Measurements from ENCODE around the gene WDR45B.
"Not testable (repeated sequence)": the region's sequence is repeated elsewhere in the genome, so short reads cannot be mapped to it uniquely, and the experiment has no call there.

Gene WDR45B

DNA sequence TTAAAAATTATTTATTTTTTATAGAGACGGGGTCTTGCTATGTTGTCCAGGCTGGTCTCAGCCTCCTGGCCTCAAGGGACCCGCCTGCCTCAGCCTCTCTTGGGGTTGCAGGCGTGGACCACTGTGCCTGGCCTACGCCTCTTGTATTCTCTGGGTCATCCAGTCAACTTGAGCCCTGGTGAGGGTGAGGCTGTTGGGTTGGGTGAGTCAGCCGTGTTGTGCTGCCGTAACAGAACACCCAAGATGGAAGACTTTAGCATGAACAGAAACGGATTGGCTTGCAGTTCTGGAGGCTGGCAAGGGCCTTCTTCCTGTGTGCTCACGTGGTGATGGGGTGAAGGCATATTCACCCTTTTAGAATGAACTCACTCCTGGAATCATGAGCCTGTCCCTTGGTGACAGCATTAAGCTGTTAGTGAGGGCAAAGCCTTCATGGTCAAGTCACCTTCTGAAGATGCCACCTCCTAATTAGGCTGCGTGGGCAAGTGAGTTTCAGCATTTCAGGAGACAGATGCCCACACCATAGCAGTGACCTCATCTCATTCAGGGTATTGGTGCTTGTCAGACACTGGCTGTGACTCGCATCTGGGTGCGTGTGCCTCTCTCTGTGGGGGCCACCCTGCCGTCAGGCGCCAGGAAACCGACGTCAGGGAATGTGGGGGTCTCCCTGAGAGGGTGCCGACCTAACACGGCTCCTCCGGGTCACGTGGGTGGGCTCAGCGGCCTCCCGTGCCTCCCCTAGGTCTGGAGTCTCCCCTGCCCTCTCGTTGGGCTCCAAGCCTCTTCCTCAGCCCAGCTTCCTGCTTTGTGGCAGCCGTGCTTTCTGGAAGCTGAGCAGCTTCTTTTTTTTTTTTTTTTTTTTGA, 49.8 kb downstream of the WDR45B start:
- no peak for DNase-seq

DNA sequence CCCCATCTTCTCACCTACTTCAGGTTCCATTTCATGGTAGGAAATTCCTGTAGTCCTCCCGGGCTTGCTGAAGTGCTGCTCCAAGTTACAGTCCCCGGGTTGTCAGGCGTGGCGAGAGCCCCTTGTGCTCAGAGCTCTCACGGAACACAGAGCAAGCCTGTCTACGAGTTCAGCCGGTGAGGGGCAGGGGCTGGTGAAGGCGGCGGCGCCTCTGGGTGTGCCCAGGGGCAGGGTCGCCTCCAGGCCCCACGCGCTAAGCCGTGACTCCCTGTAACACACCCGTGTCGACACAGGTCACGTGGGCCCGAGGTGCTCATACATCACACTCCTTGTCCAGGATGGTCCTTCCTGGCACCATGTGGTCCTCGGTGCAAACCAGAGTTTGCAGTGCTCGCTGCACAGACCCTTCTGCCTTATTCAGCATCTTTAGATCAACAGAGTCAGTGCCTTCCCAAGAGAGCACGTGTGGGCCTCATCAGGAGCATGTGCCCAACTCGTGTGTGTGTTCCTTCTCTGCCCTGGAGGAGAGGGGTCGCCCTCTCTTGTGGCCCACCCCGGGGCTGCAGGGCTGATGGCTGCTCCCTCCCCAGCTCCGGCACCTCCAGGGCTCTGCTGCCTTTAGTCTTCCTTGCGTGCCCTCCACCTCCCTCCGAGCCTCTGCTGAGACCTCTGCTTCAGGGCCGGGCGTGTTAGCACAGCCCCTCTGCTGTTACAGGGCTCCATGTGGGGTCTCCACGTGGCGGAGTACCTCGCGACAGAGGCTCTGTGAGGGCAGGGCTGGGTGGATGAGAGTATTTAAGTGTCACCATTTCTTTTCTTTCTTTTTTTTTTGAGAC, 51.2 kb downstream of the WDR45B start:
- DNase-seq, result no peak

DNA sequence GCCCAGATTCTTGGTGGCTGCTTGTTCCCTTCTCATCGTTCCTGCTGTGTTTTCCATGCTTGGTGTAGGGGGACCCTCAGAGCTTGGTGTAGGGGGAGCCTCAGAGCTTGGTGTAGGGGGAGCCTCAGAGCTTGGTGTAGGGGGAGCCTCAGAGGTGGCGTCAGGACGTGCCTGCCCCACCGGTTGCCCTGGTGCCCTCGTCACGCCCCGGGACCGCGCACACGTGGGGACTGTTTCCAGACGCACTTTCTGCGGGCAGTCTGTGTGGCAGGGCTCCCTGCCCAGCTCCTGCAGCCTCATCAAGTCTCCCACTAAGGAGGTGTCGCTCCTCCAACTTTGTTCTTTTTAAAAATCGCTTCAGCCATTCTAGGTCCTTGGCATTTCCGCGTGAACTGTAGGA, 51.9 kb downstream of the WDR45B start:
- no peak for DNase-seq

DNA sequence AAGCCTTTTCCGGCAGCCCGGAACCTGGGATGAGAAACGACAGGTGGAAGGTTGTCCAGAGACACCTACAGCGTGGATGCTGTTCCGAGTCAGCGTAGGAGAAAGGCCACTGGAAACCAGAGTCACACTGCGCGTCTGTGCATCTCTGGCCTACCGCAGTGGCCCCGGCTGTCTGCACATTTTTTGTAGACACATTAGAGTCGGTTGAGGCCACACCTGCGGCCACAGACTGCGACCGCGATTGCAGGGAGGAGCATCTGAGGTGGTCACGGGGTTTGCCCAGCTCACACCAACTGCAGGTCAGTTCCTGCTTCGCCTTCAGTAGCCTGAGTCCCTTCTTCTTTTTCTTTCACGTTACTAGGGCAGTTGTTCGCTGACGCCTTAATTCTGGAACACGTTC, 52.4 kb downstream of the WDR45B start:
- DNase-seq, result no peak

DNA sequence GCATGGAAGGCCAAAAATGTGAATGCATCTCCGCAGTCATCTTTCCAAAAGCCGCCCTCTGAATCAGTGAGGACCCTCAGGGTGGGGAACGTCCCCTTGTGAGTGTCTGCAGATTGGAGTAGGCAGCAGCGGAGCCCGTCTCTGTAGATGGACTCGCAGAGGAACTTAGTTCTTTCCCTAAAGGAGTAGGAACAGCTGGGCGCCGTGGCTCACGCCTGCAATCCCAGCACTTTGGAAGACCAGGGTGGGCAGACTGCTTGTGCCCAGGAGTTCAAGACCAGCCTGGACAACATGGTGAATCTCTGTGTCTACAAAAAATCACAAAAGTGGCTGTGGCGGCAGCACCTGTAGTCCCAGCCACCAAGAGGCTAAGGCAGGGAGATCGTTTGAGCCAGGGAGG, 53.7 kb downstream of the WDR45B start:
- DNase-seq, result no peak

DNA sequence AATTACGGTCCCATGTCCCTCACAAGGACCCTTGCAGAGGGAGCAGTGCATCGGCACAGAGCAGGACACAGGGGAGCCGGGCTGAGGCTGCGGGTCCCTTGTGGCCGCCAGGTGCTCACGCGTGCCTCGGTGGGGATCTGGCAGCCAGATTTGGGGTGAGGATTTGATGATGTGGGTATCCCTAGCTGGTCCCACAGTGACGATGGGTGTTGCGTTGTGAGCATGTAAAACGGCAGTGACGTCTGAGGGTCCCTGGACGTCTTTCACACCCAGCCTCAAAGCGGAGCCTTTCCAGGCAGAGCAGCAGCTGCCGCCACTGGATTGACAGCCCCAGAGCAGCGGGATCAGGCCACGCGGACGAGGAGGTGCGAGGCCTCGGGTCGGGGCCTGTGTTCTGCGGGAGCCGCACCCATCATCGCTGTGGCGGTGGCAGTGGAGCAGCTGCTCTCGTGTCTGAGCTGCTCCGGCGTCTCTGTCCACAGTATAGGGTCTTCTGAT, 54.6 kb downstream of the WDR45B start:
- DNase-seq, result no peak

DNA sequence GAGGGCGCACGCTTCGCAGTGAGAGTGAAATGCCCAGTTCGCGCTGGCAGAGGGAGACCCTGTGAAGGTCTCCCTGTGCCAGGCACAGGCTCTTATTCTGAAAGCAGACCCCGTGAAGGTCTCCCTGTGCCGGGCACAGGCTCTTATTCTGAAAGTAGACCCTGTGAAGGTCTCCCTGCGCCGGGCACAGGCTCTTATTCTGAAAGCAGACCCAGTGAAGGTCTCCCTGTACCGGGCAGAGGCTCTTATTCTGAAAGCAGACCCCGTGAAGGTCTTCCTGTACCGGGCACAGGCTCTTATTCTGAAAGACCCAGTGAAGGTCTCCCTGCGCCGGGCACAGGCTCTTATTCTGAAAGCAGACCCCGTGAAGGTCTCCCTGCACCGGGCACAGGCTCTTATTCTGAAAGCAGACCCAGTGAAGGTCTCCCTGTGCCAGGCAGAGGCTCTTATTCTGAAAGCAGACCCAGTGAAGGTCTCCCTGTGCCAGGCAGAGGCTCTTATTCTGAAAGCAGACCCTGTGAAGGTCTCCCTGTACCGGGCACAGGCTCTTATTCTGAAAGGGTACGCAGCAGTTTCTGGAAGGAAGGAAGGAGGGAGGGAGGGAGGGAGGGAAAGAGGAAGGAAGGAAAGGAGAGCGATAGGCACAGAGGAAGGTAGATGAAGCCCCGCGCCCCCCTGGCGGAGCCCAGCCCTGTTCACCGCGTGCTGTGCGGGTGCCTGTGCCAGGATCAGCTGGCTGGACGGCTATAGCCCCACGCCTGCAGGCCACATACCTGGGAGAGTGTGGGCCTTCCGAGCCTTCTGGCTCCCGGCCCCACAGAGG, 55.3 kb downstream of the WDR45B start:
- DNase-seq, result peak; percentile 85

DNA sequence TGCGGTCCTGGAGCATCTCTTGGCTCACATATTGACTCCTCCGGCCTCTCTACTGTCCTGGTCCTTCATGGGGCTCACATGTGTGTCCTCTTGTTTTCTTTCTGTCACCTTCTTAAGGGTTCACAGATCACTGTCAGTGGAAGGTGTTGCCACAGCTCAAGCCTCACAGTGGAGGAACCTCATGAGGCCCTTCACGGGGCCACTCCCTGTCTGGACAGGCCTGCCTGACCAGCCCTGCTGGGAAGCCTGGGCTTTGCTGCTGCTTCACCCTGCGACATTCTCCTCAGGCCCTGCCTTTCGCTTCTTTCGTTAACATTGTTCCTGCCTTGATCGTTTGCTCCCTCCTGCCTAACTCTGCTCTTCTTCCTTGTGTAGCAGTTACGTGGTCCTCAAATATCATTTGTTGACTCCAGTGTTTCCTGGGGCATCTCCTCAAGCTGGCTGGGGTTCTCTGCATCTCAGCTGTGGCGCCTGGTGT, 55.9 kb downstream of the WDR45B start:
- DNase-seq, result no peak

DNA sequence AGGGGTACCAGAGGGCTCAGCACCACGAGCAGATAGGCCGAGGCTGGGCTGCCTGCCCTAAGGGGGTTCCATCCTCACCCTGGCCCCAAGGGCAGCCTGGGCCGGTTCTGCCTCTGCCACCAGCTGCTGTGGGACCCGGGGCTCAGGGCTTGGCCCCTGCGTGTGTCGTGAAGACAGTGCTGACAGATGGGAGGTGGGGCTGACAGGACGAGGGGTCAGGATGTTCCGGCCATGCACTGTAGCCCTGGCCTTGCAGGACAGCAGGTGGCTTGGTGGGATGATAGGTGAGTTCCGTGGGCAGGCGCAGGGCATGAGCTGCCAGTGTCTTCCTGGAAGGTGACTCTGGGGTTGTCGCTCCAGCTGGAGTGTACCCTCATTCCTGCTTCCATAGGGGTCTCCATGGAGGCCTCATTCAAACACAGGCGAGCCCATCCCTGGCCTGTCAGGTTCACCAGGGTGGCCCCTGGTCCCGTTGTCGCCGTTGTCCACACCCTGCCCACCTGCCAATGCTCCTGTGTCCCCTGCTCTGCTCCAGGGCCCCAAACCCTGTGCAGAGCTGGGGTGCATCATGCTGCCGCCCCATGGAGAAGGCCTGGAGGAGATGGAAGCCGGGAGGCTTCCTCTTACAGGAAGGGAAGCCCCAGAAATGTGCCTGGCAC, 57.2 kb downstream of the WDR45B start:
- no peak for DNase-seq

DNA sequence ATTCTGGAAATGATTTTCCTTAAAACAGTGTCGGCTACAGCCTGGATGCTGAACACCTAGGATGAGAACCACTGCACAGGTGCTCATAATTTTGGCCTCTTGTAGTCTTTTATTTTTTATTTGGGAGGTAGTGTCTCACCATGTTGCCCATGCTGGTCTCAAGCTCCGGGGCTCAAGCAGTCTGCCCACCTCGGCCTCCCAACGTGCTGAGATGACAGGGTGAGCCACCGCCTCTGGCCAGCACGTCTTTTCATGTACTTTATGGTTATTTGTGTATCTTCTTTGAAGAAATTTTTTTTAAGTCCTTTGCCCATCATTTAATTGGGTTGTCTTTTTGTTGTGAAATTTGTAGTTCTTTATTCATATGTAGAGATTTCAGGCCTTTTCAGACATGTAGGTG, 58.0 kb downstream of the WDR45B start:
- no peak for DNase-seq

DNA sequence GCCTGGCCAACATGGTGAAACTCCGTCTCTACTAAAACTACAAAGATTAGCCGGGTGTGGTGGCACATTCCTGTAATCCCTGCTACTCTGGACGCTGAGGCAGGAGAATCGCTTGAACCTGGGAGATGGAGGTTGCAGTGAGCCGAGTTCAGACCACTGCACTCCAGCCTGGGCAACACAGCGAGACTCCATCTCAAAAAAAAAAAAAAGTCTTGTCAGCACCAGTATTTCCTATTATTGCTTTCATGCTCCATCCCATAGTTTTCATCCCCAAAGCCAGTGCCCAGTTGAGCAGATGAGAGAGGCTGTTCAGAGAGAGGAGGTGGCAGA, 58.4 kb downstream of the WDR45B start:
- DNase-seq, result no peak

DNA sequence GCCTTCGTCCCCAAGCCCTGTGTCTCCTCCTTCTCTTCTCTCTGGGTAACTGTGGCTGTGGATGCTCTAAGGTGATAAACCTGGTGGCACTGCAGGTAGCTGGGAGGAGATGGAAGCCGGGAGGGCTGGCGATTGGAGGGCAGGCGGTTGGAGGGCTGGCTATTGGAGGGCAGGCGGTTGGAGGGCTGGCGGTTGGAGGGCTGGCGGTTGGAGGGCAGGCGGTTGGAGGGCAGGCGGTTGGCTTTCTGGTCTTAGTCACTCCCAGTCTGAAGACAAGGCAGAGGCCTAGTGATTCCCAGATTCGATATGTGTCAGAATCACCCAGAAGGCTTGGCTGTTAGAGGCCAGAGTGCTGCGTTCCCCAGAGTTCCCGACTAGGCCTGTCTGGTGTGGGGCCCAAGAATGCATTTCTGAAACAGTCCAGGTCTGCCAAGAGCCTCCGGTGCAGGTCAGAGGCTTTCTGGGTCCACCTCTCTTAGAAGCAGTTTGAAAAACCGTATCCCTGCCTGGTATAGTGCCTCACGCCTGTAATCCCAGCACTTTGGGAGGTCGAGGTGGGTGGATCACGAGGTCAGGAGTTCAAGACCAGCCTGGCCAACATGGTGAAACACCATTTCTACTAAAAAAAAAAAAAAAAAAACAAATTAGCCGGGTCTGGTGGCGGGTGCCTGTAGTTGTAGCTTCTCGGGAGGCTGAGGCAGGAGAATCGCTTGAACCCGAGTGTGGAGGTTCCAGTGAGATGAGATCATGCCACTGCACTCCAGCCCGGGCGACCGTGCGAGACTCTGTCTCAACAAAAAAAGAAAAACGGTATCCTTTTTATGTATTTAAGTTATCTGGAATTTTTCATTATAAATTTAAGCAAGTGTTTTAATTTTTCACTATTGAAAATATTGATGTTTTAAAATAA, 59.7 kb downstream of the WDR45B start:
- DNase-seq, result no peak

DNA sequence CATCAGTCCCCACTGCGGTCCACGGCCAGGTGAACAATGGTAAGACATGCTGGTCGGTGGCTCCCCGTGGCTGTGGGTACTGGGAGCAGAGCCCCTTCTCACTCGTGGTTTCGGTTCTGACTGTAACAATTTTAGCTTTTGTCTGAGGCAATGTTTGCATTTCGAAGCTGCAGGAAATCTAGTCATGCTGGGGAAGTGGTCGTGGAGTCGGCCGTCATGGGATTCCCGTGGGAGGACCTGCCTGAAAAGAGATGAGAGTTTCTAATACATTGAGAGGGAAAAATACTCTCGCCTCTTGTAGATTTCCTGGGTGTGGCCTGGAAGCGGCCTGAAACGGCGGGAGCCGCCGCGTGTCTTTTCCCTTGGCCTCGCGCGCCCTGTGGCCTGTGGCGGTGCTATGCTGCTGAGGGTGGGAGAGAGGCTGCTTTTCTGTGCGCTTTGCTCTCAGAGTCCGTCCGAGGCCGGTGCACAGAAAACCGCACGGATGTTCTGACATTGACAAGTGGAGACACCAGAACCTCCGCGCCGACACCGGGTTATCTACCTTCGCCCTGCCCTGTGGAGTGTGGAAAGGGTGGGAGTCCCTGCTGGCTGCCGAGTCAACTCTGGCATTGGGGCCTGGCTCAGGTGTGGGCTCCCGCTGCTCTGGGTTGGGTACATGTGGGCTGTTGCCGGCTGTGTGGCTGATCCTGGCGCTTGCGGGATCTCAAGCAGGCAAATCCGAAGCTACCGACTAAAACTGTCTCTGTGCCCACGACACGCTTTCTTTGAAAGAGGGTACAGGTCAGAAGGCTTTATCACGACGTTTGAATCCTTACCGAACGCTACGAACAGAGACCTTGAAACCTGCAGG, 60.8 kb downstream of the WDR45B start:
- DNase-seq, result no peak

DNA sequence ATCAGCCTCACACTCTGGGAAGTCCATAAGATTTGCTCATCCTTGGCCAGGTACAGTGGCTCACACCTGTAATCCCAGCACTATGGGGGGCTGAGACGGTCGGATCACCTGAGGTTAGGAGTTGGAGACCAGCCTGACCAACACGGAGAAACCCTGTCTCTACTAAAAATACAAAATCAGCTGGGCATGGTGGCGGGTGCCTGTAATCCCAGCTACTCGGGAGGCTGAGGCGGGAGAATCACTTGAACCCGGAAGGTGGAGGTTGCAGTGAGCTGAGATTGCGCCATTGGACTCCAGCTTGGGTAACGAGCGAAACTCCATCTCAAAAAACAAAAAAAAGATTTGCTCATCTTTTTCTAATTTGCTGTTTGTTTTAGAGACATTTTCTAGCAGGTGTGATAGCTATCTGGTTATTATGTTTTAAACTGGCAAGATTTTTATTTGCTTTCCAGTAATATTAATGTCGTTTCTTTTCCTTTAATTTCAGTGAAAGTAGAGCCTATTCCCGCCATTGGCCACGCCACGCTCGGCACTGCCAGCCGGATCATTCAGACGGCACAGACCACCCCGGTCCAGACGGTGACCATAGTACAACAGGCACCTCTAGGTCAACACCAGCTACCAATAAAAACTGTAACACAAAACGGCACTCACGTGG, 61.5 kb downstream of the WDR45B start:
- DNase-seq, result no peak

DNA sequence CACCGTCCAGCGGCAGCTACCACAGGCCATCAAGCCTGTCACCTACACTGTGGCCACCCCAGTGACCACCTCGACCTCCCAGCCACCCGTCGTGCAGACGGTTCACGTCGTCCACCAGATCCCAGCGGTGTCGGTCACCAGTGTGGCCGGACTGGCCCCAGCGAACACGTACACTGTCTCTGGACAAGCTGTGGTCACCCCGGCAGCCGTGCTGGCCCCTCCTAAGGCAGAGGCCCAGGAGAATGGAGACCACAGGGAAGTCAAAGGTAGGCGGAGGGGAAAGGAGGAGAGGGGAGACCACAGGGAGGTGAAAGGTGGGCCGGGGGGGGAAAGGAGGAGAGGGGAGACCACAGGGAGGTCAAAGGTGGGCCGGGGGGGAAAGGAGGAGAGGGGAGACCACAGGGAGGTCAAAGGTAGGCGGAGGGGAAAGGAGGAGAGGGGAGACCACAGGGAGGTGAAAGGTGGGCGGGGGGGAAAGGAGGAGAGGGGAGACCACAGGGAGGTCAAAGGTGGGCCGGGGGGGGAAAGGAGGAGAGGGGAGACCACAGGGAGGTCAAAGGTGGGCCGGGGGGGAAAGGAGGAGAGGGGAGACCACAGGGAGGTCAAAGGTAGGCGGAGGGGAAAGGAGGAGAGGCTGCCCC, 62.2 kb downstream of the WDR45B start:
- DNase-seq, result not testable (repeated sequence)

DNA sequence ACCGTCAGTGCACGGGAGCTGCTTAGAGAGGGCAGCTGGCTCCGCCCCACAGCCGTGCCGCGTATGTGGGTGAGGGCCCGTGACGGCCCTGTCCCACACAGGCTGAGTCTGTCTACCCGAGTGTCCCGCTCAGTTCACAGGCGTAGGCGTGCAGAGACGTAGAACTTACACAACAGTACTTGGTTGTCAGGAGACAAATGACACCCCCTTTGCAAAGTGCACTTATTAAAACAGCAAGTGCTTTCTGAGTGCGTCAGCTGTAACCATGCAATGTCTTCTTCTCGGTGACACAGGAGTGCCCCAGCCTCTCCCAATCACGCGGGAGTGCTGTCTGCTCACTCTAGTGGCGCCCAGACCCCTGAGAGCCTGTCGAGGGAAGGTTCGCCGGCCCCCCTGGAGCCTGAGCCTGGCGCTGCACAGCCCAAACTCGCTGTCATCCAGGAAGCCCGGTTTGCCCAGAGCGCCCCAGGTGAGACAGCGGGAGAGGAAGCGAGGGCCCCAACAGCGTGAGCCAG, 64.5 kb downstream of the WDR45B start:
- DNase-seq, result peak; percentile 17

DNA sequence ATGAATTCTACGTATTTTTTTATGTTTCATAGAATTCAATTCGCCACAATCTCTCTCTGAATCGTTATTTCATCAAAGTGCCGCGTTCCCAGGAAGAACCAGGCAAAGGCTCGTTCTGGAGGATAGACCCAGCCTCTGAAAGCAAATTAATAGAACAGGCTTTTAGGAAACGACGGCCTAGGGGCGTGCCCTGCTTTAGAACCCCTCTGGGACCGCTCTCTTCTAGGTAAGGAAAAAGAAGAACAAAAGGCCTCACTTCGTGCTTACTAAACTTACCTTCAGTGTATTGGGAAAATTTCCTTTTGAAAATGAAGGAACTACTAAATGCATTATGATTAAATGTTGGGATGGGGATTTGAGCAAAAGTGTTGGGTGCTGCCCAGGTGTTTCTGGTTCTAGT, 65.5 kb downstream of the WDR45B start:
- no peak for DNase-seq

DNA sequence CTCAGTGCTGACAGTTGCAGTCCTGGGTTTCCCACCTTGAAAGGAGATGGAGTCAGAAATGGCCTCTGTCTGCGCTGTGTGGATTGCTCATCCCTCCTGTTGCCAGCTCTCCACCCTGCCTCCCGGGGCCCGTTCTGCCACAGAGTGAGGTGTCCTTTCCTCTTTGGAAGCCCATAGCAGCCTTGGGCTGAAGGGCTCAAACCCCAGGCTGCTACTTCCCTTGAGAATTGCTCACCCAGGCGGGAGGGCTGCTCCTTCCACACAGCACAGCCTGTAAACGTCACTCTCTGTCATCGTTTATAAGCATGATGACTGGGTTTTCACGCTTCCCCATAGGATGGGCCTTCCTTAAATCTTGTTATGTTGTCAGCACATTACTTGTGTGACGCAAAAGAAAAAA, 66.0 kb downstream of the WDR45B start:
- DNase-seq, result no peak

DNA sequence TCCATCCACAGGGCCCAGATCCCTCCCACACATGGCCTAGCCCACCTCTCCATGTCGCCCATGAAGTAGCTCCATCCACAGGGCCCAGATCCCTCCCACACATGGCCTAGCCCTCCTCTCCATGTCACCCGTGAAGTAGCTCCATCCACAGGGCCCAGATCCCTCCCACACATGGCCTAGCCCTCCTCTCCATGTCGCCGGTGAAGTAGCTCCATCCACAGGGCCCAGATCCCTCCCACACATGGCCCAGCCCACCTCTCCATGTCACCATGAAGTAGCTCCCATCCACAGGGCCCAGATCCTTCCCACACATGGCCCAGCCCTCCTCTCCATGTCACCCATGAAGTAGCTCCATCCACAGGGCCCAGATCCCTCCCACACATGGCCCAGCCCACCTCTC, 68.3 kb downstream of the WDR45B start:
- DNase-seq, result not testable (repeated sequence)

Measured in CD4-positive, alpha-beta T cell treated with Interferon gamma for 1 hour (primary cell).